GM21447 (cell line): ENCODE data around the gene ZFP92.
"Not testable (repeated sequence)": the region's sequence is repeated elsewhere in the genome, so short reads cannot be mapped to it uniquely, and the experiment has no call there.

Experiments
- ATAC-seq: cut with Tn5 transposase; IDR thresholded peaks from one replicate; pipeline ENCODE4 v1.9.1; 2021; ENCODE audit not compliant: unreplicated experiment

ZFP92 gene

GRCh38 chrX:153384973-153385372 lies 26.3 kb upstream of the ZFP92 start:
- ATAC-seq: not testable (repeated sequence)

- ATAC-seq: no peak
Measured at GRCh38 chrX:153386097-153386496, 25.2 kb upstream of the ZFP92 start.

- ATAC-seq: no peak
Measured at GRCh38 chrX:153387345-153387744, 23.9 kb upstream of the ZFP92 start.

GRCh38 chrX:153387987-153388721 lies 23.1 kb upstream of the ZFP92 start:
- ATAC-seq: no peak

GRCh38 chrX:153388722-153389459 lies 22.4 kb upstream of the ZFP92 start:
- no peak for ATAC-seq

GRCh38 chrX:153389460-153389768 lies 21.9 kb upstream of the ZFP92 start:
- ATAC-seq: not testable (repeated sequence)

- no peak for ATAC-seq
Measured at GRCh38 chrX:153392642-153393321, 18.5 kb upstream of the ZFP92 start.

- no peak for ATAC-seq
Measured at GRCh38 chrX:153394612-153395011, 16.7 kb upstream of the ZFP92 start.

GRCh38 chrX:153395613-153396319 lies 15.5 kb upstream of the ZFP92 start:
- ATAC-seq: no peak

GRCh38 chrX:153396320-153397195 lies 14.7 kb upstream of the ZFP92 start:
- ATAC-seq: no peak

- ATAC-seq: no peak
Measured at GRCh38 chrX:153397256-153397960, 13.9 kb upstream of the ZFP92 start.

- no peak for ATAC-seq
Measured at GRCh38 chrX:153398275-153398960, 12.9 kb upstream of the ZFP92 start.

GRCh38 chrX:153400146-153401132 lies 10.8 kb upstream of the ZFP92 start:
- ATAC-seq: peak; percentile 57

GRCh38 chrX:153401133-153401764 lies 10.0 kb upstream of the ZFP92 start, which contains the start of gene PNMA6E:
PNMA6E (minus strand) TSS chrX:153401350; CDS start chrX:153398849, 2,501 bp downstream.
- ATAC-seq: no peak

GRCh38 chrX:153404333-153404732 lies 6.9 kb upstream of the ZFP92 start:
- ATAC-seq: not testable (repeated sequence)

- ATAC-seq: no peak
Measured at GRCh38 chrX:153405426-153405825, 5.8 kb upstream of the ZFP92 start.

- ATAC-seq: no peak
Measured at GRCh38 chrX:153406011-153406410, 5.3 kb upstream of the ZFP92 start.
